Stimulated activated CD8-positive, alpha-beta memory T cell treated with anti-CD3 and anti-CD28 coated beads, Interleukin-15, amount 100 ng/mL, for 24 hours (primary cell): ENCODE data around the gene MGAT5.
"Not testable (repeated sequence)": the region's sequence is repeated elsewhere in the genome, so short reads cannot be mapped to it uniquely, and the experiment has no call there.

ENCODE experiments used
- DNase-seq: peaks from one replicate; pipeline ENCODE4 v3.0.0-alpha.2; 2020; ENCODE audit warnings: low read depth

MGAT5 gene

GRCh38 chr2:134468776-134469175, 214.9 kb downstream of the MGAT5 start:
- no peak for DNase-seq

- no peak for DNase-seq
These were observed 215.7 kb downstream of the MGAT5 start for GRCh38 chr2:134469516-134470115.

DNA sequence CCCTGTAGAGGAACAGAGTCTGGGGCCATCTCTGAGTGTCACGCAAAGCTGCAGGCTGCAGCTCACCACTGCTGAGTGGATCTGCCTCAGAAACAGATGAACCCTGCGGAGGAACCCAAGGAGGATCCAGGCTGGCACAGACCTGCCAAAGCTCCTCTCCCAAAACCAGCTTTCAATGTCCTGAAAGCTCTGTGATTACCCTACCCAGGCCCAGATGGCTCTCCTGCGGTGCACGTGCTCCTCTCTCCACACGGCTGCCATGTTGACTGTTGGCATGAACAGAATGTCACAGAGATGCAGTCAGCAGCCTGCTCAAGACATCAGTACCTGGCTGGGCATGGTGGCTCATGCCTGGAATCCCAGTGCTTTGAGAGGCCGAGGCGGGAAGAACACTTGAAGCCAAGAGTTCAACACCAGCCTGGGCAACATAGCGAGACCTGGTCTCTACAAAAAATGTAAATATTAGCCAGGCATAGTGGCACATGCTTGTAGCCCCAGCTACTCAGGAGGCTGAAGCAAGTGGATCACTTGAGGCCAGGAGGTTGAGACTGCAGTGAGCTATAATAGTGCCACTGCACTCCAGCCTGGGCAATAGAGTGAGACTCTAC, 216.8 kb downstream of the MGAT5 start:
- no peak for DNase-seq

- DNase-seq, result not testable (repeated sequence)
These were observed 223.1 kb downstream of the MGAT5 start for GRCh38 chr2:134476982-134477381.

GRCh38 chr2:134479696-134480330, 225.9 kb downstream of the MGAT5 start:
- DNase-seq, result no peak

GRCh38 chr2:134482131-134482723, 228.4 kb downstream of the MGAT5 start:
- DNase-seq, result no peak

DNA sequence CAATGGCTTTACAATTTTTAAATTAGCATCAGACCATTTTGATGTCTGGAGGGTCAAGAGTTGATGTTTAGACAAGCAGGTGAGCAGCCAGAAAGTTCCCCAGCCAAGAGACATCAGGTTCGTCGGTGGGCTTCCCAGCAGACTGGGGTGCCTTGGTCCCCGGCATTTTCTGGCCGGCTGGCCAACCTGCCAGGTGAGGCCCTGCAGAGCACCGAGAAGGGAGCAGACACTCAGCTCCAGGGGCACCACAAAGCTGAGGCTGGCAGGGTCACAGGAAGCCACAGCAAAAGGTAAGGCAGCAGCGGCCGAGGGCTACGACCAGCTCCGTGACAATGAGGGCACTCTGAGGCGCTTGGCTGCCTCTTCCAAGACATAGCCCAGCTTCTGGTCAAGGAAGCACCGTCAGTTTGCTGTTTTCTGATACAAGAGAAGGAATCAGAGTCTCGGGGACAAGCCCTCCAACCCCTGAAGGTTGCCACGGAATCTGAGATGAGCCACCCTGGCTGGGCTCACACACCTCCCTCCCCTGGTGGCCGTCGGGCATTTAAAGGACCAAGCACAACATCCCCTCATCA, 229.0 kb downstream of the MGAT5 start:
- no peak for DNase-seq

DNA sequence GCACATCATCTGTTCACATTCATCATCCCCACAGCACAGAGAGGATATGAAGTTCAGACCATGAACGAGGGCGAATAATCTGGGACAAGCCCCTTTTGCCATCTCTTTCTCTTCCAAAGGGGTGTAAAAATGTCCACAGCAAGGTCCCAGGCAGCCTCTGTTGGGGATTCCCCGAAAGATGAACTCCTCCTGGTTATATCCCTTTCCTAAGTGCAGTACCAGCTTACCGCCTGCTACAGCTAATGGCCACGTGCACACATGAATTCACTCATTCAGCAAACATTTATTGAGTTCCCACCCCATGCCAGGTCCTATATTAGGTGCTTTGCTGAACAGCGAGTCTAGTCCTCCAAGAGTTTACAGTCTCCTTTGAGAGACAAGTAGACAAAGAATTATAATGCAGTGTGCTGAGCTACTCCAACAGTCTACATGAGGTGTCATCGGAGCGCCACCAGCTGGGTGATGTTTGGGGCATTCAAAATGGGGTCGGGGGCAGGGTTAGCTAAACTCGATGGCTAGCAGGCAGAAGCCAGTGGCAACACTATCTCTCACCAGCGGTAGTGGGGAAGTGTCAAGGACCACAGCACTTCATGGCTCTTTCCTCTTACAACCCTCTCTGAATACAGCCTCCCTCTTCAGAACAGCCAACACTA, 236.0 kb downstream of the MGAT5 start:
- no peak for DNase-seq

- DNase-seq, result no peak
These were observed 236.7 kb downstream of the MGAT5 start for GRCh38 chr2:134490559-134490958.

DNA sequence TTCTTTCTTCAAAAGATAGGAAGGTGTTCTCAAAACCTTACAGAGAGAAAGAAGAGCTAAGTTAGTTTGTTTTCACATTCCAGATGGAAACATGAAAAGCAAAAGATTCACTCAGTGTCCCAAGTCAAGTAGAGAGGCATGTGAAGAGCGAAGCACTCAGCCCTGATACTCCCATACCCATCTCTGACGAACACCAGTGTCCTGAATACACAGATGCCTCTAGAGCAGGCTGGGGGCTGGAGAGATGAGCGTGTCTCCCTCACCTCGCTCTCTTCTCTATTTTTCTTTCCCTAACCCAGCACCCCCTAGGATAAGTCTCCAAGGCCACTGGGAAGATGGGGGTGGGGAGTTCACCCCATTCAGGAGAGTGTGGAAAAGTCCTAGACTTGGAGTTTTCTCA, 237.2 kb downstream of the MGAT5 start:
- no peak for DNase-seq

DNA sequence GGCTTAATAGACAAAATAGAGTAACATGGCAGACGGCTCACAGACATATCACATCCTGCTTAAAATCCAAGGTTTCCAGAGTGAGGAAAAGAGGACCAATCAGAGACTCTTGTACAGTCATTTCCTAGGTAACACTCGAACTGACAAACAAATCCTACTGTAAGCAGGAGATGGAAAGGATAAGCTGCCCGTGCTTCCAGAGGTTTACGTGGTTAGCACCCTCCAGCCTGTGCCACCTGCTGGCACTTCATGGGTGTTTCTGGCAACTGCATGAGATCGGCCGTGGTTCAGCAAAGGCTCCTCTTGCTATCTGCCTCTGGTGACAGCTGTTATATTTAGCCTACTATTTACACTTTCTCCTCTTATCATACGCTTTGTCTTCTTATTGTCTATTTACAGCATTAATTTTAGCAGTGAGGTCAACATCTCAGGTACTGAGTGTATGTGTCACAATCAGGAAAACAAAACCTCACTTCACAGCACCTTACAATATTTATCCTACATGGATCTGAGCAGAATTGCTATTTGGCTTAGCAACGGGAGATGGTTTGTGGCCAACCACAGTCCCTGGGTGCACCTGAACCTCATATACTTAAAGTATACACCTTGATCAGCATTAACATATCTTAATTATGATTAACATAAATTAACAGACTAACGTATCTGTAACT, 238.0 kb downstream of the MGAT5 start:
- DNase-seq, result no peak

GRCh38 chr2:134493797-134494196, 239.9 kb downstream of the MGAT5 start:
- DNase-seq, result no peak

- no peak for DNase-seq
These were observed 244.8 kb downstream of the MGAT5 start for GRCh38 chr2:134498654-134499053.

DNA sequence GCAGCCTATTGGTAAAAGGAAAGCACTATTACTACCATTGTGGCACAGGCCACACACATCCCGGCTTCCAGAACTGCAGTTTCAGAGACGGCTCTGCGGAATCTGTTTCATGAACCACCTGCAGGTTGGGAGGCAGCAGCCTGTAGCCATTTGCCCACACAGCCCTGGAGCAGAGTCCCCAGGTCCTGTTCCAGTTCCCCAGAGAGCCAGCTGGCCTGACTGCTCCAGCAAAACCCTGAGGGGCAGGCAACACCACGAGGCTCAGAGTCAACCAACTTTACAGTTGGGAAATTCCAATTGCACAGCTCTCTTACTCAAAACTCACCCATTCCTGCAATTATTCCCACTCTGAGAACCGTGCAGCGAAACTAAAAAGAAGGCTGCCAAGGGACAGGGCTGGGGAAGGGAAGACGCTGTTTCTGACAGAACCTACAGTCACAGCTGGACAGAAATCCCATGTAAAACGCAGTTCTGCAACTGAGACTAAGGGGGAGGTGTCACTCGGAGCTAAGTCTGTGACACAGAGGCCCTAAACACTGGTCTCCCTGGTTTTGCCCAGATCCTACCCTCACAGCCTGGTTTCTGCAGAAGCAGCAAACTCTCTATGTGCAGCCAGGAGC, 245.5 kb downstream of the MGAT5 start:
- DNase-seq, result no peak

DNA sequence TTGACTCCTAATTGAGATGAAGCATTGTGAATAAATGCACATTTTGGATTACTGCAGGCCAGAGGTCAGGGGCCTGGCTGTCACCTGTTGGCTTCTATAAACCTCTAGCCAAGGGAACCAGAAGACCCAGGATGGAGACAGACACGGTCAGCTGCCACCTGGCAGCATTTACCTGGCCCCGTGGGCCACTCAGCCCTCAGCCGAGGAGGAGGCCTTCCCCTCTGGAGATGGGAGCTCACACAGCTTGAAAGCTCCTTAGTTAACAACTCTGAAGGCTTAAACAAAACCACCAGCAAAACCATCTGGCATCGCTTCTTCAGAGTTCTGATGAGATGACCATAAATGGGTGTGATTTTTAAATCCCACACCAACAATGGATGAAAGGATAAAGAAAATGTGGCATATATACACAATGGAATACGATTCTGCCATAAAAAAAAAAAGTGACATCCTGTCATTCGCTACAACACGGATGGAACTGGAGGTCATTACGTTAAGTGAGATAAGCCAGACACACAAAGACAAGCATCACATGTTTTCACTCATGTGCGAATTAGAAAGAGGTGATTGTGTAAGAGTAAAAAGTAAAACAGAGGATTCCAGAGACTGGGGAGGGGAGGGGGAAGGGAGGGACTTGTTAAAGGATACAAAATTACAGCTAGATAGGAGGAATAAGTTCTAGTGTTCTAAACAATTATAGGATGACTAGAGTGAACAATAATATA, 246.5 kb downstream of the MGAT5 start:
- no peak for DNase-seq

DNA sequence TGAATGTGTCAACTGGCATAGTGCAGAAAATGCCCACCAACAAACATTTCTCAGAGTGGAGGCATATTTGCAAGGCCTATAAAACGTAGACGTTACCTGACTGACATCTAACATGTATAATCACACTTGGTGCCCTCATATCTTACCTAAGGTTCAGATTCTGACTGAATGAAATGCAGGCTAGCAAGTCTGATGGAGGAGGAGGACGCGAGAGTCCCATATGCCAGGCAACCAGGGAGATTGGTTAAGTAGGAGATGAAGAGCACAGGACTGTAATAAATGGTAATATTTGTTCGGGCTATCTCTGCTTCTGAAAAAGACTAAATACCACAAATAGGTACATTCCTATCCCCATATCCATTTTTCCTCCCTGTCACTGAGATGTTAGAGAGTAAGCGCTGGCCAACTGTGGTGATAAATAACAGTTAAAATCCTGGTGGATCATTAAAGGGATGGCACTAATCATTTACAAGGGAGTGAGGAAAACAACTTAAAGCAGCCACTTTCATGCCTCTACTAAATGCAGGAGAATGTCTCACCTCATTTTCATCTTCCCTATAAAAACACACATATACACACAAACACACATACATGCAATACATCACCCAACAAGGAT, 247.7 kb downstream of the MGAT5 start:
- DNase-seq, result no peak

DNA sequence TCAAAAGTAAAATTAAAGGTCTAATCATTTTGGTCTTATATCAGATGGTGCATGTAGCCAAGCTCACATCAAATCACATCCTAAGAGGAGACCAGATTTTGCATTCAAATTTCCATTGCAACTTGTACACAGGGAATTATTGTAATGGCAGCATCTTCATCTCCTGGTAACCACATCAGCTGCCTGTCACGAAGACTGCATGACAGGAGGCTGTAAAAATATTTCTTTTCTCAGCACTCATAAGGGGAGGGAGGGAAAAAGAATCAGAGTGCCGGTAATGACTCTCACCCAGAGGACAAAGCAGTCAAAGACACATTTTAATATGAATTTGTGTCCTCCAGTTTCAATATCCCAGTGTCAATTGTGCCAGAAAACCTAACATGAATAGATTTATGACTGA, 248.2 kb downstream of the MGAT5 start:
- DNase-seq, result no peak
